GM12878 (cell line): ENCODE data around the gene SCRG1.

Source experiments
- ATF3 ChIP-seq: IDR thresholded peaks from 2 replicates; pipeline ENCODE4 v1.6.1; 2011; ENCODE audit warnings: low read depth, mild to moderate bottlenecking, low read length, moderate library complexity, borderline replicate concordance; ENCODE audit errors: extremely low read depth
- CHD2 ChIP-seq: IDR thresholded peaks from 2 replicates; pipeline ENCODE4 v1.6.1; 2011; ENCODE audit warnings: low read depth, low read length, improper control_type of control experiment, borderline replicate concordance
- CHD4 ChIP-seq: fragments of 200-600 bp; sonication (generic); IDR thresholded peaks from 2 replicates; pipeline ENCODE4 v1.6.1; 2016; ENCODE audit warnings: mild to moderate bottlenecking
- CTCF ChIP-seq, 3 experiments: IDR thresholded peaks in 2 of 3; conservative IDR thresholded peaks in 1 of 3; 2 replicates each; pipeline ENCODE4 v1.5.1; 2011; ENCODE audit warnings: low read depth in 3 of 3, low read length in 3 of 3, mild to moderate bottlenecking in 3 of 3, control low read depth in 2 of 3, moderate library complexity in 2 of 3, inconsistent platforms in 1 of 3, mixed read lengths in 1 of 3; ENCODE audit not compliant: control insufficient read depth in 2 of 3, insufficient read depth in 1 of 3; ENCODE audit errors: extremely low read depth in 1 of 3
- EGR1 ChIP-seq, 2 experiments: IDR thresholded peaks; 1 replicate in 1 of 2; 2 replicates in 1 of 2; pipeline ENCODE4 v1.6.1; 2011 to 2012; ENCODE audit warnings: low read depth in 2 of 2, low read length in 2 of 2, borderline replicate concordance in 1 of 2, mild to moderate bottlenecking in 1 of 2, moderate library complexity in 1 of 2
- IRF3 ChIP-seq: fragments of 450-650 bp; IDR thresholded peaks from 2 replicates; pipeline ENCODE4 v1.6.1; 2014; ENCODE audit warnings: mild to moderate bottlenecking
- LARP7 ChIP-seq: fragments of 450-650 bp; IDR thresholded peaks from 2 replicates; pipeline ENCODE4 v1.6.1; 2017; ENCODE audit warnings: mild to moderate bottlenecking
- POLR2A ChIP-seq: IDR thresholded peaks from 2 replicates; pipeline ENCODE4 v1.6.1; 2011; ENCODE audit warnings: low read depth, mild to moderate bottlenecking, low read length
- POLR2AphosphoS5 ChIP-seq: IDR thresholded peaks from 2 replicates; pipeline ENCODE4 v1.6.1; 2011; ENCODE audit warnings: mild to moderate bottlenecking, low read length, inconsistent platforms
- REST ChIP-seq: IDR thresholded peaks from 2 replicates; pipeline ENCODE4 v1.6.1; 2012; ENCODE audit warnings: mild to moderate bottlenecking, low read depth, low read length
- SP1 ChIP-seq: IDR thresholded peaks from one replicate; pipeline ENCODE4 v1.6.1; 2011; ENCODE audit warnings: low read depth, low read length
- SUZ12 ChIP-seq: fragments of 200-600 bp; sonication (generic); IDR thresholded peaks from one replicate; pipeline ENCODE4 v1.6.1; 2018; ENCODE audit warnings: antibody characterized with exemption, mild to moderate bottlenecking; ENCODE audit not compliant: unreplicated experiment
- TAF1 ChIP-seq: IDR thresholded peaks from 2 replicates; pipeline ENCODE4 v1.6.1; 2011; ENCODE audit warnings: mild to moderate bottlenecking, low read depth, low read length, borderline replicate concordance
- ZBTB11 ChIP-seq: fragments of 450-650 bp; formaldehyde crosslinking; IDR thresholded peaks from 2 replicates; pipeline ENCODE4 v1.5.0; 2022; ENCODE audit warnings: mild to moderate bottlenecking, missing genetic modification characterization

- no peak for TF ChIP-seq SUZ12
- no peak for TF ChIP-seq CHD2
- TF ChIP-seq POLR2A, result no peak
- no peak for TF ChIP-seq TAF1
- no peak for TF ChIP-seq REST
- no peak for TF ChIP-seq ZBTB11
- TF ChIP-seq CTCF (IDR thresholded peaks at IDR 0.05 in 2 of 3, conservative IDR thresholded peaks at IDR 0.05 in 1 of 3; ENCODE audit: control insufficient read depth in 2 of 3, extremely low read depth in 1 of 3, insufficient read depth in 1 of 3, low read depth in 3 of 3, low read length in 3 of 3), result no peak
- no peak for TF ChIP-seq IRF3
- no peak for TF ChIP-seq LARP7
- no peak for TF ChIP-seq ATF3
- TF ChIP-seq POLR2AphosphoS5, result no peak
- no peak for TF ChIP-seq EGR1 (IDR thresholded peaks at IDR 0.05; ENCODE audit: borderline replicate concordance in 1 of 2, low read depth in 2 of 2, low read length in 2 of 2)
- TF ChIP-seq CHD4, result no peak
- no peak for TF ChIP-seq SP1
Observed at GRCh38 chr4:173381610-173382009, 17.3 kb downstream of the SCRG1 start.
